HG03280 (cell line): ENCODE data around the gene POLA2.
"Not testable (repeated sequence)": the region's sequence is repeated elsewhere in the genome, so short reads cannot be mapped to it uniquely, and the experiment has no call there.

Experiments used
- ATAC-seq: cut with Tn5 transposase; IDR thresholded peaks from one replicate; pipeline ENCODE4 v1.9.1; 2021; ENCODE audit warnings: mild to moderate bottlenecking, moderate library complexity; ENCODE audit not compliant: unreplicated experiment

POLA2 gene

GRCh38 chr11:65329944-65330403 is 68.2 kb downstream of the POLA2 start:
- ATAC-seq, result no peak

GRCh38 chr11:65330544-65330943 is 68.8 kb downstream of the POLA2 start:
- ATAC-seq, result no peak

GRCh38 chr11:65332591-65332990 is 70.8 kb downstream of the POLA2 start:
- not testable (repeated sequence) for ATAC-seq

- no peak for ATAC-seq
Measured at GRCh38 chr11:65334696-65335295, 73.0 kb downstream of the POLA2 start.

- ATAC-seq, result no peak
Measured at GRCh38 chr11:65338676-65339075, 76.9 kb downstream of the POLA2 start.

- no peak for ATAC-seq
Measured at GRCh38 chr11:65340226-65340625, 78.5 kb downstream of the POLA2 start.

GRCh38 chr11:65341856-65342255 is 80.1 kb downstream of the POLA2 start:
- ATAC-seq, result no peak
